Myocyte (in vitro differentiated cells): ENCODE data around the gene MYEOV. TPM values are rescaled to one million over a fixed set of nuclear protein-coding genes. Genes with fewer than 3 reads are reported as not detected.

Source experiments
- DNase-seq: peaks from one replicate; pipeline ENCODE4 v3.0.0-alpha.2; 2012; ENCODE audit warnings: low read depth
- total RNA-seq: library from RNA; depleted of rRNA; stranded (reverse); fragments of >200 nt; gene quantifications from 2 replicates; pipeline ENCODE4 v1.2.3, GENCODE V29; 2014

The MYEOV gene
- total RNA-seq, 1 donor from 2014 or later: not detected

- DNase-seq: no peak
Measured at GRCh38 chr11:69265911-69266510, 27.9 kb upstream of the MYEOV start.

- DNase-seq: no peak
Measured at GRCh38 chr11:69267395-69267805, 26.6 kb upstream of the MYEOV start.

- DNase-seq: no peak
Measured at GRCh38 chr11:69268911-69269310, 25.0 kb upstream of the MYEOV start.

DNA sequence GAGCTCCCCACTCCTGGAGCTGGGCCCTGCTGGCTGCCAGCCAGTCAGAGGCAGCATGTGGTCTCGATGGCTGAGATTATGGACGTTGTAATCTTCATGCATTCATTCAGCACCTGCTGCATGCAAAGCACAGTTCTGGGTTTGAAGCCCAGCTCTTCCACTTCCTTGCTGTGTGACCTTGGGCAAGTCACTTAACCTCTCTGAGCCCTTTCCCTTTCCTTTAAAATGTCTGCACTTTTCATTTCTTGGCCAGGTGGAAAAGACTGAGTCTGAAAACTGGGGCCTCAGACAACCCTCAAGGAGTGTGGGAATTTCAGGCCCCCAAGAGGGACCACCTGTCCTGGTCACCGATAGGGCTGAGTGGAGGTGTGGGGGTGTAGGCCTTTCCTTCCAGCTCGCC lies 24.6 kb upstream of the MYEOV start:
- DNase-seq: no peak

- no peak for DNase-seq
Measured at GRCh38 chr11:69269926-69270697, 23.8 kb upstream of the MYEOV start.

DNA sequence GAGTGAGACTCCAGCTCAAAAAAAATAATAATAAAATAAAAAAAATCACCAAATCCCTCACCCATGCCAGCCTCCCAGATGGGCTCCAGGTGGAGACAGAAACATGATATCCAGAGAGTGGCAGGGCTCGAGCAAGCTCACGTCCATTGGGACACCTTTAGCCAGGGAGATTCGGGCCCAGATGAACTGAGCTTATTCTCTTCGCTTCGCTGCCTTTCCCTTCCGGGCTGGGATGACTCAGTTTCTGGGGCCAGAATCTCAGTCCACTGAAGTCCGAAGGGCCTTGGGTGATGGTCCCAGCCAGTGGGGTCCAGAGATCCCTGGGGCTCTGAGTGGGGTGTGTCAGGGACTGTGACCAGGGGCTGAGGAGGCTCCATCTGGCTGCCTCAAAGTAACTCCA lies 23.0 kb upstream of the MYEOV start:
- DNase-seq: no peak

- no peak for DNase-seq
Measured at GRCh38 chr11:69272055-69272454, 21.9 kb upstream of the MYEOV start.

- DNase-seq: no peak
Measured at GRCh38 chr11:69272831-69273485, 21.0 kb upstream of the MYEOV start.

GRCh38 chr11:69273571-69273970 lies 20.4 kb upstream of the MYEOV start:
- no peak for DNase-seq

- DNase-seq: no peak
Measured at GRCh38 chr11:69274531-69275016, 19.4 kb upstream of the MYEOV start.

GRCh38 chr11:69275178-69275577 lies 18.8 kb upstream of the MYEOV start:
- DNase-seq: no peak

DNA sequence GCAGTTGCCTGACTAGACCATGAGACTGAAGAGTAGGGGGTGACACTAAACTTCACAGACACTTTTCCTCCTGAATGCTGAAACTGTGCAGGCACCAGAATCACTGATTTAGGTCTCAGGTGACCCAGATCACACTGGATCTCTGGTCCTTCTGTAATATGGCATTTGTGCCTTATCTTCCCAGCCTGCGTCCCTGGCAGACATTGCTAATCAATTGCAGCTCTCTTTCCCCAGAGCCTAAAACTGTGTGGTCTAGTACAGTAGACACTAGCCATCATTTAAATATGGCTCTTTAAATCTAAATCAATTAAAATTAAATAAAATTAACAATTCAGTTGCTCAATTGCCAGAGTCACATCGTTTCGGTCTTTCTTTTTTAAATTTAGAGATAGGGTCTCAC lies 17.8 kb upstream of the MYEOV start:
- no peak for DNase-seq

DNA sequence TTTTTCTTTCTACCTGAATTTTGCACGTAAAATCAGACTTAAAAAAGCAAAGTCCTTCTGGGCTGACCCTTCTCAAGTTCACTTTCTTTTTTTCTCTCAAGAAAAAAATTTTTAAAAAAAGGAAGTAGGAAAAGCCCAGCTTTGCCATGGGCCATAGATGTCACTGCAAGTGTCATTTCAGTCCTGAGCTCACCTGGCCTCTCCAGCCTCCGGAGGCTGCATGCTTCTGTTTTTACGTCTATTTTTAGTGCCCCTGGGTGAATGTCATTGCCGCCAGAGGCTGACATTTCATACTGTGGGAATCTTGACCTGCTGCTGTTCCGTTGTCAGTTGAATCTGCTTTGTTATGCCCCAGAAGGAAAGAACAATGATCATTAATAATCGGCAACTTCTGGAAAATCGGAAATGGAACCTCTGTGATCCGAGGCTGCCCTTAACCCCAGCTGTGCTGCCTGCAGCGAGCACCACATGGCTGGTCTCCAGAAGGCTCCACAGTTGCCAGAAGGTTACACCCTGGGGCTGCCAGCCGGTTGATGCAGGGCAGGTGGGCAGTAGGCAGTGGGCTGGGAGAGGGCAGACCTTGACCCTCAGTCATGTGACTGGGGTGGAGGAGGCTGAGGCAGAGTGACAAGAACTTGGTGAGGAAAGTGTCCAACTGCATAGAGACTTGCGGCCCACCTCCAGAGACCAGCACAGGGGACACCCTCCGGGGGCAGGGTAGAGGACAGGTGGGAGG lies 16.7 kb upstream of the MYEOV start:
- DNase-seq: no peak

DNA sequence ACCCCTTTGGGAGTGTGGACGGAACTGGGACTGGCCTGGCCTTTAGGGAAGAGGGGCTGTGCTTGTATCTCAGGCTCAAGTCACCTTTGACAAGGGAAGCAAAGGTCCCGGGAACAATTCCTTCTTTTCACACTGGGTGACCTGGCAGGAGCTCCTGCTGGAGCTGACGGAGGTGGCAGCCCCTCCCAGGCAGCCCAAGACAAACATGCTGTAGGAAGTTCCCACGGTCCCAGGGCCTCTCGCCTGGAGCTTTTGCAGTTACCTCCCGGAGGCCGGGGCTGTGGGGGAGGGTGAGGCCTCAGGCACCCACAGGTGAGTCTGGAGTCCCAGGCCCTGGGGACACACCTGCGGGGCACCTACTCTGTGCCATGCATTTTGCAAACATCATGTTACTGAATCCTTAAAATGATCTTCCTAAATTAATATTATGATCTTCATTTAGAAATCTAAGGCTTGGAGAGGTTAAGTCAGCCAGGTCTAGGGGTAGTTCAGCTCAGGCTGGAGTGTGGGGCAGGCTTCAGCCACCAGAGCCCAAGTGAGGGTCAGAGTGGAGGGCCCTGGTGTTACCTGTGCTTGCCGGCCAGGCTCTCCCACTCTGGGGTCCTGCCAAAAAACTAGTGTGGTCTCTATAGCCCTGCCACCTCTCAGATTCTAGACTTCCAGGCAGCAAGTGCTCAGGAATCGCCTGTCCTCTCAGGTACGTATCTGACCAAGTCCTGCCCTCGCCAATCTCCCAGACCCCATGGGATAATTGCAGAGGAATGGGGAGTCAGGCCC lies 15.7 kb upstream of the MYEOV start:
- DNase-seq: no peak

- DNase-seq: peak; percentile 93
Measured at GRCh38 chr11:69280451-69280850, 13.5 kb upstream of the MYEOV start.

DNA sequence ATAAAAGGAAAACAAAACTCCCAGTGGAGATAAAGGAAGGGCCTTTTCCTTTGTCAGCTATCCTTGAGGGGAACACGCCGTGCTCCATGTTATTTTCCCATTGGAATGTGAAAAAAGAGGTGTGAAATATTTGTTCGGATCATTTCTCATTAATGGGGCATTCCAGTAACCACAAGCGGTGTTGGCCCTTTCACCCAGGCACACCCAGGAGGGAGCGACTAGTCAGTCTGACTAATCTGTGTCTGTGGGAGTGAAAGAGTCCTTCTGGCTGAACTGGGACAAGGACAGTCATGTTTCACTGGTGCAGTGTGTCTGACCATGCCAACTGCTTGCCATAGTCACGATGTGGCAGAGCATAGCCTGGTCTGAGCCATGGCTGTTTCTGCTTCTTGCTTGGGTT lies 13.0 kb upstream of the MYEOV start:
- DNase-seq: peak; percentile 95

DNA sequence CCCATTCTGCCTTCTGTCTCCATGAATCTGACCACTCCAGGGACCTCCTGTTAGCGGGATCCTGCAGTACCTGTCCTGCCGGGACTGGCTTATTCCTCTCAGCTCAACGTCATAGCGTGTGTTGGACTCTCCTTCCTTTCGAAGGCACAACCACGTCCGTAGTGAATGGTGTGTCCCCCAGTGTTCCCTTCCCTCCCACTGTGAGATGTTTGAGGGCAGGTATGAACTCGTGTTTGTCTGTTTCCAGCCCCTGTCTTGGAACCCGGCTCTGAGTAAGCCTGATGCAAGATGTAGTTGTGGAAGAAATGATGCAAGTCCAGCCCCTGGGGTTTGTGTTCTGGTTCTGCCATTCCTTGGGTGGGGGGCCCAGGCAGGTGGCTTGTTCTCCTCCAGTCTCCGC lies 10.5 kb upstream of the MYEOV start:
- DNase-seq: no peak

DNA sequence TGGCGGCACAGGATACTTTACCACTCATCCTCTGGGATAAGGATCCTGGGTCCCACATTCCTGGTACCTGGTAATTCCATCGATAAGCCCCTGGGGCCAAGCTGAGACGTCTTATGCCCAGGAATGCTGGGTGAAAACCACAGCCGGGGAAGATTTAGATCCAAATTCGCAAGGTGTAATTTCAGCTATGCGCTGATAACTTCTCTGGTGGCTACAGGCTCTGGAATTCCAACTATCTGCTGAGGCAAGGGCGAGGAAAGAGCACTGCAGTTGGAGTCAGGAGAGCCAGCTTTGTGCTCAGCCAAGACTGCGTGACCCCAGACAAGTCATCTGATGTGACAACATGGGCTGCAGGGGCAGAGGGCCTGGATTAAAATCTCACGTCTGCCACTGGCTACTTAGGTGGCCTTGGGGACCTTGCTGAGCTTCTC lies 9.9 kb upstream of the MYEOV start:
- no peak for DNase-seq

DNA sequence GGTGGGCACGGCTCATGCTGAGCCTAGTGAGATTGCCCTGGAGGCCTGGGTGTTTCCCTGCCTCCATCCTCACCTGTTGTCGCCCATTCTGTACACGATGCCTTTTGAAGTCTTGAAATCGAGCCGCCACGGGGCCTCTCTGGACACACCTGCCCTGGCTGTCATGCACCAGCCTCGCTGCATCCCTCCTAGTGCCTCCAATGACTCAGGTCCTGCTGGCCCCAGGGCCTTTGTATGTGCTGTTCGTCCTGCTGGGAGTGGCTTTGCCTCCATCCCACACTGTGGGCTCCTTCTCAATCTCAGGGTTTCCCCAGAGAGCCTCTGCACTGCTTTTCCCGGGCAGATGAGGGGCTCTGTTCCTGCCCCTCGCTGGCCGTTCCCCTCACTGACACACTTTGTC lies 8.9 kb upstream of the MYEOV start:
- DNase-seq: no peak

DNA sequence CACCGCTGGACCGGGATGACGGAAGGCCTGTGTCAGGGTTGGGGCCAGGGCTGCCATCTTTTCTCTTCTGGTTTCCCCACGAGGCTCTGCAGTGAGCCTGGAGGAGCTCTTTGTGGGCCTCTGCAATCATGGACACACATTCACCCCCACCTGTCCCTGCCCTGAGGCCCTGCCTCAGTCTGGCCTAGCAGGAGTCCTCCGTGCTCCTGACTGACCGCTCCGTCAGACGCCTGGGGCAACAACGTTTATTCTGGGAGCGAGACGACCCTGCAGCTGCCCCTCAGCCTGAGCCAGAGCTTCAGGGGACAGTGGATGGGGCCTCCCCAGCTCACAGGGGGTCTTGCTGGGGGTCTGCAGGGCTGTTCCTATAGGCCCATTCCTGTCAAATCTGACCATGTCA lies 8.2 kb upstream of the MYEOV start:
- no peak for DNase-seq
